Lower leg skin (tissue), 4 donors: ENCODE measurements around the gene OAF. TPM values are rescaled to one million over a fixed set of nuclear protein-coding genes. Genes with fewer than 3 reads are reported as not detected.

Experiments used
- DNase-seq, 2 donors: peaks; one replicate each; pipeline ENCODE4 v3.0.0-alpha.2; 2019; ENCODE audit warnings: low spot score in 2 of 2
- H3K4me3 ChIP-seq: fragments of 200-600 bp; sonication (generic); 2 replicates; pipeline ENCODE4 v1.5.1; 2017; ENCODE audit warnings: mild to moderate bottlenecking, low read depth; ENCODE audit not compliant: poor library complexity, severe bottlenecking
- POLR2A ChIP-seq, 2 donors: fragments of 450-650 bp; IDR thresholded peaks; one replicate each; pipeline ENCODE4 v1.6.1; 2016 to 2017; ENCODE audit warnings: antibody characterized with exemption in 2 of 2, mild to moderate bottlenecking in 1 of 2, moderate library complexity in 1 of 2
- WGBS, 2 donors: methylation state at CpG; one replicate each; pipeline ENCODE4 v1.1.5; 2018; 5-methylcytosine and 5-hydroxymethylcytosine counted together
- intact Hi-C: fragments of 100-400 bp; cut with DNase I; formaldehyde crosslinking; loops from one replicate; pipeline ENCODE4 v1.15.0; 2023; ENCODE audit warnings: low total_unique reads
- total RNA-seq, 4 donors: library from RNA; depleted of rRNA; stranded (reverse); fragments of >200 nt; gene quantifications; one replicate each; pipeline ENCODE4 v1.1.0, GENCODE V29; 2016
- TF ChIP-seq, protein P1 (sequence below), 3 donors: fragments of 450-650 bp; IDR thresholded peaks; one replicate each; pipeline ENCODE4 v1.5.1; 2016; ENCODE audit warnings: antibody characterized with exemption in 3 of 3, mild to moderate bottlenecking in 3 of 3, moderate library complexity in 2 of 3

The OAF gene
- total RNA-seq, 4 donors from 2014 or later, result 3.0 to 15.4 (median 9.1) TPM

DNA sequence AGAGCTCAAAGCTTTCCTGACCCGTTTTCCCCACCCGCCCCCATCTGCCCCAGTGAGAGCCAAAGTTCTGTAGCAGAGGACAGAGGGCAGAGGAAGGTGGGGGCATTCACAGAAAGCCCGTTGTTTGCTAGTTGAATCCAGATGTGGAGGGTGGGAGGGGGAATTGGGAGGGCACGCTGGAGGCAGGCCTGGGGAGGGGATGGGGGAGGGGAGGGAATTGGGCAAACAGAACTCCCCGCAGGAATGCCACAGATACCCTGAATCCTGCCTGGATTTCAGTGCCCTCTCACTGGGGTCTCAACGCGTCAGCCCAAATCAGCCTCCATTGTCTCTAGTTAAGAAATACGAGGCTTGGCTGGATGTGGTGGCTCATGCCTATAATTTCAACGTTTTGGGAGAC lies 12.9 kb upstream of the OAF start:
- no peak for DNase-seq
- intact Hi-C loops, result no loop called here
- TF ChIP-seq, protein P1, sequence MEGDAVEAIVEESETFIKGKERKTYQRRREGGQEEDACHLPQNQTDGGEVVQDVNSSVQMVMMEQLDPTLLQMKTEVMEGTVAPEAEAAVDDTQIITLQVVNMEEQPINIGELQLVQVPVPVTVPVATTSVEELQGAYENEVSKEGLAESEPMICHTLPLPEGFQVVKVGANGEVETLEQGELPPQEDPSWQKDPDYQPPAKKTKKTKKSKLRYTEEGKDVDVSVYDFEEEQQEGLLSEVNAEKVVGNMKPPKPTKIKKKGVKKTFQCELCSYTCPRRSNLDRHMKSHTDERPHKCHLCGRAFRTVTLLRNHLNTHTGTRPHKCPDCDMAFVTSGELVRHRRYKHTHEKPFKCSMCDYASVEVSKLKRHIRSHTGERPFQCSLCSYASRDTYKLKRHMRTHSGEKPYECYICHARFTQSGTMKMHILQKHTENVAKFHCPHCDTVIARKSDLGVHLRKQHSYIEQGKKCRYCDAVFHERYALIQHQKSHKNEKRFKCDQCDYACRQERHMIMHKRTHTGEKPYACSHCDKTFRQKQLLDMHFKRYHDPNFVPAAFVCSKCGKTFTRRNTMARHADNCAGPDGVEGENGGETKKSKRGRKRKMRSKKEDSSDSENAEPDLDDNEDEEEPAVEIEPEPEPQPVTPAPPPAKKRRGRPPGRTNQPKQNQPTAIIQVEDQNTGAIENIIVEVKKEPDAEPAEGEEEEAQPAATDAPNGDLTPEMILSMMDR (IDR thresholded peaks at IDR 0.05), result no peak
- no peak for TF ChIP-seq POLR2A (IDR thresholded peaks at IDR 0.05)
- 68 to 71% methylated on average over 9 of the region's 9 CpGs for WGBS, 2 donors
- no peak overlapping the region for H3K4me3 ChIP-seq

DNA sequence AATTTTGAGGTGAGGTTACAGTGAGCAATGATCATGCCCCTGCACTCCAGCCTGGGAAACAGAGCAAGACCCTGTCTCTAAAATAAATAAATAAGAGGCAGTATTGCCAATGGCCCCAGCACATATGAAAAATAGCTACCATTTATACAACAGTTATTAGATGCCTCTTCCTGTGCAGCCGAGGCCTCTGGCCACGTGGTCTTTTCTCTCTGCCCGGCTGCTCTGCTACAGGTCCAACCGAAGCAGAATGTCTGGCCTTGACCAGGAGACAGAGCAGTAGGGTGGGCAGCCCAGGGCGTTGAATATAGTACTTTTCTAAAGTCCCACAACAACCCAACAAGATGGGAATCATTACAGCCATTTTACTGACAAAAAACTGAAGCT lies 12.4 kb upstream of the OAF start:
- DNase-seq, result no peak
- intact Hi-C loops, result no loop called here

GRCh38 chr11:120198787-120199469 lies 11.9 kb upstream of the OAF start:
- WGBS, 2 donors, result 79 to 87% methylated on average over 7 to 9 of the region's 9 CpGs
- no peak for DNase-seq
- H3K4me3 ChIP-seq, result no peak overlapping the region
- intact Hi-C loops, result no loop called here
- TF ChIP-seq, protein P1 (IDR thresholded peaks at IDR 0.05), result no peak
- TF ChIP-seq POLR2A (IDR thresholded peaks at IDR 0.05), result no peak

More for the DNA sequence above, 12.4 kb upstream of the OAF start:
- 71 to 73% methylated on average over 5 of the region's 5 CpGs for WGBS, 2 donors
- TF ChIP-seq, protein P1 (IDR thresholded peaks at IDR 0.05), result no peak
- TF ChIP-seq POLR2A (IDR thresholded peaks at IDR 0.05), result no peak
- H3K4me3 ChIP-seq, result no peak overlapping the region

DNA sequence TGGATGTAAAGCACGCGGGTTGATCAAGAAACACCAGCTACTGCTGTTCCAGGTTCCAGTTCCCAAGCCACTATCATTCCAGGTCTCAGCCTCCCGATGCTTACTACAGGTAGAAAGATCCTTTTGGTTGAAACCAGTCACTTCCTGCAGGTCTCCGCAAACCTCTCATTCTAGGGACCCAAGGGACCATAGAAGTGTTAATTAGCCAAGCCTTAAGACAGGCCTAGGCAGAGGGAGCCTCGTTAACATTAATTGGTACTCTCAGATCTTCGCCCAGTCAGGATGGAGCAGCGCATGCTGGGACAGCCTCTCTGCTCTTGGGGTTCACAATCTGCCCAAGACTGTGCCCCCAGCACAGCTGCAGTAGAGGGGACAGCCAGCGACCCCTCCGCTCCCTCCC lies 11.2 kb upstream of the OAF start:
- intact Hi-C loops, result no loop called here

DNA sequence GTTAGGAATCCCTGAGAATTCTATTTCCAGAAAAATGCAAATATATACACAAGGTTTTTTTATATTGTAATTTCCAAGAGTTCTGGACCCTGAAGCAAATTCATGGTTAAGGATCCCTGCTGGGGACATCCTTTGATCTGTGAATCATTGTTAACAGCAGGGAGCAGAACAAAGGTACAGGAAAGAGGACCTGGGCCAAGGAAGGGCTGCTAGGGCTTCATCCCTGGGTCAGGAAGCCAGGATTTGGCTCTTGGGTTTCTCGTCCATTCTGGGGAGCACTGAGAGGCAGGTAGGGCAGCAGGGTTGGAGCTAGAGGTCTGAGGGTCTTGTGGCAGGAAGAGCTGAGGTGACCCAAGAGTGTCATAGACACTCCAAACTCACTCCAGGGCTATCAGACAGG lies 10.2 kb upstream of the OAF start:
- H3K4me3 ChIP-seq, result no peak overlapping the region
- intact Hi-C loops, result no loop called here
- DNase-seq, result no peak
- TF ChIP-seq, protein P1 (IDR thresholded peaks at IDR 0.05), result no peak
- TF ChIP-seq POLR2A (IDR thresholded peaks at IDR 0.05), result no peak
- 78 to 81% methylated on average over 1 of the region's 1 CpG for WGBS, 2 donors

More for the DNA sequence above, 11.2 kb upstream of the OAF start:
- no peak for DNase-seq
- no peak for TF ChIP-seq POLR2A (IDR thresholded peaks at IDR 0.05)
- TF ChIP-seq, protein P1 (IDR thresholded peaks at IDR 0.05), result no peak
- 84 to 86% methylated on average over 9 of the region's 9 CpGs for WGBS, 2 donors
- H3K4me3 ChIP-seq, result no peak overlapping the region

DNA sequence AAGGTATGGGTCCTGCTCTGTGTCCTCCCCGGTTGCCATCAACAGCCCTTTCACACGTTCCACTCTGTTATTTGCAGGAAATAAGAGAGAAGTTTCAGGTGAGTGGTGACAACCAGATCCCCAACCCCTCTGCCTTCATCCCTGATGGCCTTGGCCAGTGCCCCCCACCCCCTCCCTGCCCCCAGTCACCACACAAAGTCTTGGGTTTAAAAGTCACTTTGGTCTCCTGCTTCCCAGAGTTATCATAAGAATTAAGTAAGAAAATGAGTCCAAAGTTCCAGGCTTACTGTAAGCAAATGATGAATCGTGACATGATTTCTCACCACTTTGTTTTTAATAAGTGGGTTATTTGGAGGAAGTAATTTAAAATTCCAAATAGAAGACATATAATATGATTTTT lies 9.2 kb upstream of the OAF start:
- intact Hi-C loops, result no loop called here

More for the DNA sequence above, 9.2 kb upstream of the OAF start:
- H3K4me3 ChIP-seq, result no peak overlapping the region
- no peak for DNase-seq
- 84 to 85% methylated on average over 3 of the region's 3 CpGs for WGBS, 2 donors
- no peak for TF ChIP-seq POLR2A (IDR thresholded peaks at IDR 0.05)
- TF ChIP-seq, protein P1 (IDR thresholded peaks at IDR 0.05), result no peak
